Measurements from ENCODE around the gene FSTL4. TPM values are rescaled to one million over a fixed set of nuclear protein-coding genes. Genes with fewer than 3 reads are reported as not detected.

Gene FSTL4
- total RNA-seq, 1 experiment from 2014 or later = 2.7 TPM

DNA sequence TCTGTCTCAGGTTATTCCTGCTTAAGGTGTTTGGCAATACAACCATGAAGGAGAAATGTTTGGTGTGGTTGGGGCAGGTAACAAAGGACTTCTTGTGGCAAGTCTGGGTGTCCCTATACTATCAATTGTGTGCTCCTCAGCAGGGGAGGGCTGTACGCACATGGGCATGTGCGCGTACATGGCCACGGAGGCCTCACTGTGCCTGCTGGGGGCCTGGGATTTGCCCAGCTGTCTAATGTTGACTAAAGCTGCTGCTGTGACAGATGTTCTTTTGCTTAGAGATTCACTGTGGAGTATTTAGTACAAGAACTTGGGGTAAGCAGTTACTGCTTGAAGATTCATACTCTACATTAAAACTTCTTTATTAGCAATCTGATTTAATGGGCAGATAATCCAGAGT lies 463.0 kb downstream of the FSTL4 start:
- DNase-seq = no peak
- H3K27me3 ChIP-seq (replicated peaks; ENCODE audit: control insufficient read depth, insufficient read depth, low read length) = no peaks in the 10 kb centered on the region
- H3K36me3 ChIP-seq (ENCODE audit: control insufficient read depth, insufficient read depth, low read length) = no peaks in the 10 kb centered on the region
- Mint-ChIP-seq H3K4me1 (ENCODE audit: low read depth, unreplicated experiment) (no peaks in the 10 kb centered on the region), H3K27me3 (ENCODE audit: insufficient read depth, unreplicated experiment) (no peaks in the 10 kb centered on the region), H3K27ac (ENCODE audit: unreplicated experiment) (no peak overlapping the region), H3K36me3 (ENCODE audit: insufficient read depth, unreplicated experiment) (no peaks in the 10 kb centered on the region), H3K4me3 (ENCODE audit: unreplicated experiment) (no peak overlapping the region), H3K9me3 (ENCODE audit: unreplicated experiment) (peaks cover 2% of the 10 kb centered on the region)
- CTCF ChIA-PET = no interaction called here
- H3K4me1 ChIP-seq = no peaks in the 10 kb centered on the region
- H3K9me3 ChIP-seq = no peaks in the 10 kb centered on the region
- H3K4me3 ChIP-seq (ENCODE audit: low read depth, low read length) = no peak overlapping the region
- TF ChIP-seq, protein P1, sequence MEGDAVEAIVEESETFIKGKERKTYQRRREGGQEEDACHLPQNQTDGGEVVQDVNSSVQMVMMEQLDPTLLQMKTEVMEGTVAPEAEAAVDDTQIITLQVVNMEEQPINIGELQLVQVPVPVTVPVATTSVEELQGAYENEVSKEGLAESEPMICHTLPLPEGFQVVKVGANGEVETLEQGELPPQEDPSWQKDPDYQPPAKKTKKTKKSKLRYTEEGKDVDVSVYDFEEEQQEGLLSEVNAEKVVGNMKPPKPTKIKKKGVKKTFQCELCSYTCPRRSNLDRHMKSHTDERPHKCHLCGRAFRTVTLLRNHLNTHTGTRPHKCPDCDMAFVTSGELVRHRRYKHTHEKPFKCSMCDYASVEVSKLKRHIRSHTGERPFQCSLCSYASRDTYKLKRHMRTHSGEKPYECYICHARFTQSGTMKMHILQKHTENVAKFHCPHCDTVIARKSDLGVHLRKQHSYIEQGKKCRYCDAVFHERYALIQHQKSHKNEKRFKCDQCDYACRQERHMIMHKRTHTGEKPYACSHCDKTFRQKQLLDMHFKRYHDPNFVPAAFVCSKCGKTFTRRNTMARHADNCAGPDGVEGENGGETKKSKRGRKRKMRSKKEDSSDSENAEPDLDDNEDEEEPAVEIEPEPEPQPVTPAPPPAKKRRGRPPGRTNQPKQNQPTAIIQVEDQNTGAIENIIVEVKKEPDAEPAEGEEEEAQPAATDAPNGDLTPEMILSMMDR (IDR thresholded peaks at IDR 0.05; ENCODE audit: insufficient read depth in 1 of 2, low read depth in 1 of 2, low read length in 1 of 2, severe bottlenecking in 1 of 2, unreplicated experiment in 1 of 2) = no peak
- intact Hi-C loops (cut with micrococcal nuclease; ENCODE audit: unreplicated experiment) = no loop called here
- no TSS peak for BruUV-seq (replicated peaks)
- POLR2A ChIA-PET = no interaction called here

DNA sequence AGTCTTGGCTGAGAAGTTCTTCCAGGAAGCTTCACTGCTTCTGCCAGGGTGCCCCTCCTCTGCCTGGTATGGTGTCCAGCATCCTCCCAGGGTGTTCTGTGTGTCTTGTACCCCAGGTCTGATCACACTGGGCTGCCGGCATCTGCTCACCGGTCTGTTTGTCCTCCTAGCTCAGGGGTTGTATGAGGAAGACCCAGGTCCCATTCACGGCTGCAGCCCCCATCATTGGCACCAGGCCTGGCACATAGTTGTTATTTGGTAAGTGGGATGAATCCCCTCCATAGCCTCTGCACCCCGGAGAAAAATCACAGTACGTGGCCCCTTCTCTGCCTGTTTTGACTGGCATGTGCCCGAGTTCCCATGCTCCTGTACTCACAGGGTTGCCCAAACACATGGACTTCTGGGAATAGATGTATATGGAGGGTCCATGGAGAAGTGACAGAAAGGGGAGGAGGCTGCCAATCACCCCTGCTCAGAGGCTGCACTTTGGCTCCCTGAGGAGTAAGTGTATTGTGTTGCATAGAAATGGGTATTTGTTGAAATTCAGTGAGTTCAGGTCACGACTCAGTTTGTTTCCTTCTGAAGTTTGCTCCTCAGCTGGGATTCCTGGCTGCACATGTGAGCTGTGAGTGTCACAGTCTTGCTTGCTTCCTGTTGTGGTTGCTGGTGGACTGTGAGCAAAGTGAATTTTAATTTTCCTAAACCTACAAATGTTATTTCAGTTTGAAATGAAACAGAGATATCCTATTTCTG lies 464.4 kb downstream of the FSTL4 start:
- intact Hi-C loops (cut with micrococcal nuclease; ENCODE audit: unreplicated experiment) = no loop called here
- ChIA-PET POLR2A (no interaction called here), CTCF (no interaction called here)
- H3K9me3 Mint-ChIP-seq (ENCODE audit: unreplicated experiment) = peaks cover 16% of the 10 kb centered on the region
- no peak overlapping the region for H3K4me3 ChIP-seq (ENCODE audit: low read depth, low read length)
- no peaks in the 10 kb centered on the region for H3K36me3 Mint-ChIP-seq (ENCODE audit: insufficient read depth, unreplicated experiment)
- TF ChIP-seq, protein P1 (IDR thresholded peaks at IDR 0.05; ENCODE audit: insufficient read depth in 1 of 2, low read depth in 1 of 2, low read length in 1 of 2, severe bottlenecking in 1 of 2, unreplicated experiment in 1 of 2) = no peak
- no peaks in the 10 kb centered on the region for H3K4me1 ChIP-seq
- H3K27me3 ChIP-seq (replicated peaks; ENCODE audit: control insufficient read depth, insufficient read depth, low read length) = no peaks in the 10 kb centered on the region
- no peaks in the 10 kb centered on the region for H3K9me3 ChIP-seq
- H3K4me3 Mint-ChIP-seq (ENCODE audit: unreplicated experiment) = no peak overlapping the region
- no peaks in the 10 kb centered on the region for H3K36me3 ChIP-seq (ENCODE audit: control insufficient read depth, insufficient read depth, low read length)
- DNase-seq = no peak
- H3K4me1 Mint-ChIP-seq (ENCODE audit: low read depth, unreplicated experiment) = no peaks in the 10 kb centered on the region
- BruUV-seq (replicated peaks) = no TSS peak
- no peaks in the 10 kb centered on the region for H3K27me3 Mint-ChIP-seq (ENCODE audit: insufficient read depth, unreplicated experiment)
- no peak overlapping the region for H3K27ac Mint-ChIP-seq (ENCODE audit: unreplicated experiment)

DNA sequence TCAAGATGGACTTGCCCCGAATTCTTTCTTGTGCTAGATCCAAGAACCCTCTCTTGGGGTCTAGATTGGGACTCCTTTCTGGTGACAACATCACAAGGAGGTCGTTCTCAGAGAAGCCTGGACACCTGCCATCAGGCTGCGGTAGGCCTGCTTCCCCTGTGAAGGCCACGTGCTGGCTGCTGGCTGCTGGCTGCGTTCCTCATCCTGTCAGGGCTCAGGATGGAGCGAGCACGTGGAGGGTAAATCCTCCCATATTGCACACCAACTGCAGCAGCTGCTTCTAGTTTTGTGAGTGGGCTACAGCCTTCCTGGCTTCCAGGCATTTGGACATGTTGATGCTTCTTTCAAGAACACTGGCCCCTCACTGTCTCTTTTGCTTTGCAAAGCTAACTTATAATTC lies 464.9 kb downstream of the FSTL4 start:
- TF ChIP-seq, protein P1 (IDR thresholded peaks at IDR 0.05; ENCODE audit: insufficient read depth in 1 of 2, low read depth in 1 of 2, low read length in 1 of 2, severe bottlenecking in 1 of 2, unreplicated experiment in 1 of 2) = no peak
- ChIA-PET POLR2A (no interaction called here), CTCF (no interaction called here)
- Mint-ChIP-seq H3K27me3 (ENCODE audit: insufficient read depth, unreplicated experiment) (no peaks in the 10 kb centered on the region), H3K9me3 (ENCODE audit: unreplicated experiment) (peaks cover 16% of the 10 kb centered on the region), H3K36me3 (ENCODE audit: insufficient read depth, unreplicated experiment) (no peaks in the 10 kb centered on the region), H3K4me3 (ENCODE audit: unreplicated experiment) (no peak overlapping the region), H3K4me1 (ENCODE audit: low read depth, unreplicated experiment) (no peaks in the 10 kb centered on the region), H3K27ac (ENCODE audit: unreplicated experiment) (no peak overlapping the region)
- intact Hi-C loops (cut with micrococcal nuclease; ENCODE audit: unreplicated experiment) = no loop called here
- Histone ChIP-seq H3K27me3 (replicated peaks; ENCODE audit: control insufficient read depth, insufficient read depth, low read length) (no peaks in the 10 kb centered on the region), H3K36me3 (ENCODE audit: control insufficient read depth, insufficient read depth, low read length) (no peaks in the 10 kb centered on the region), H3K9me3 (no peaks in the 10 kb centered on the region), H3K4me3 (ENCODE audit: low read depth, low read length) (no peak overlapping the region), H3K4me1 (no peaks in the 10 kb centered on the region)
- DNase-seq = no peak
- no TSS peak for BruUV-seq (replicated peaks)

Small RNAs within 50 kb of the gene (microRNA-seq; reads per million reads assigned to microRNA genes)
- gene MIR1289-2 = not detected
